ENCODE measurements around the gene CFDP1.

GRCh38 chr16:75320435-75320834 lies 112.9 kb downstream of the CFDP1 start:
- no peak for TF ChIP-seq CTCF (IDR thresholded peaks at IDR 0.05)
- TF ChIP-seq POLR2A (IDR thresholded peaks at IDR 0.05), result no peak

All from esophagus squamous epithelium (tissue), 4 donors.